NCI-H526 treated with DMSO at 0.1 percent for 48 hours (cell line): Measurements from ENCODE around the gene TUT1.

Experiments used
- DNase-seq: peaks from one replicate; lab custom pipeline; 2025; lab: John Stamatoyannopoulos, UW

TUT1 gene

DNA sequence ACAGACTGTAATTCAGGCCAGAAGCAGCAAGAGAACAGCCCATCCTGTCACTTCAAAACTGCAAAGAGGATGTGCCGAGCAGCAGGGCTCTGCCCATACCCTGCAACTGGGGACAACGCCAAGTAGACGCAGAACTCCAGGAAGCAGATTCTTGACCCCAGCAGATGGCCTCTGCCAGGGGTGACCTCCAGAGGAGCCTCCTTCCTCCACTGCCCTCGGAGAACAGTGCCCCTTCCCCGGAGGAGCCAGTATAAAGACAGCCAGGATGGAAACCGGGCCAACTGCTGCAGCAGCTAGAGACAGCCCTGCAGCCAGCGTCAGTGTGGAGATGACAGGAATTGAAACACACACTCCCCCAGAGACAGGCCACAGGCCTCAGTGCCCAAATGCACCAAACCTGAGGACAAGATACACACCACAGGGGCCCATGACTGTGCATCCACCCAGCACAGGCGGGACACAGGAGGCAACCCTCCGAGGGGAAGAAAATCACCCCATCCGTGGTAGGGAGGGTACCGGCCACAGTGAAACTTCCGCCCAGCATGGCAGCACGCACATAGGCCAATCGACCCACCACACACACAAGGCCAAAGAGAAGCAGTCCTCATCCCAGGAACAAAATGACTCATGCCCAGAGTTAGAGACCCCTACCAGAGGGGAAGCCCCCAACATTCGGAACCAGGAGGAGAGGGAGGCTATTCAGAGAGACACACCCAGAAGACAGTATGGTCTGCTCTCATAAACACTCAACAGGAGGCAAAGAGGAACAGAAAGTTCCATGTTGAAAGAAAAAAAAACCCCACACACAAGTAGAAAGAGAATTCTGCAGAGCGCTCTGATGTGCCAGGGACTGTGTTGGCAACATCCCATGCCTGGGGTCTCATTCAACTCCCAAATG, 50.3 kb downstream of the TUT1 start:
- no peak for DNase-seq

DNA sequence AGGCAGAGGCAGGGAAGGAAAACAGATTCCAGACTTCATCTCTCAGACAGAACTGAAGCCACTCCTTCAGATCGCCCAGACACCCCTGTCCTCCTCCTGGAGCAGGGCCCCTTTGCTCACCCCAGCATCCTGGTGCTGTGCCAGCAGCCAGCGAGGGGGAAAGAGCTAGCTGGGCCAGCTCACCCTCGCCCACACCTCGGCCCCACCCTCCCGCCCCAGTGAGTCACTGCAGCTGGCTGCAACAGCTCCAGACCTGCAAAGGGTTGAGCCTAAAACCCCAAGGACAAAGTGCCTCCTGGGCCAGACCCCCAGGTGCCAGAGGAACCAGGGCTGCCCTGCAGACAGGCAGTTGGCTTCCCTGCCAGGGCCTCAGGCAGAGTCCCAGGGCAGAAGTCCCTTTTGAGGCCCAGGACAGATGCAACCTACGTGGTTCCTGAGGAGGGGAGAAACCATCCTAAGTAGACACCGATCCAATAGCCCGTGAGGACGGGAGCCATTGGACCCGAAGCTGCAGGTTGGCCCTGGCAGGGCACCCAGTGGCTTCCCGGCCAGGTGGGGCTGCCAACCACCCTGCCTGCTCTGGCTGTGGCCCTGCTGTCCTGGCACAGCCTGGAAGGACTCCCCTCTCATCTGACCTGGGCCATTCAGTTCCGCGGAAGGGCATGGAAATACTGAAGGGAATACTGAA, 51.9 kb downstream of the TUT1 start:
- peak; percentile 48 for DNase-seq

GRCh38 chr11:62538470-62539237, 52.7 kb downstream of the TUT1 start:
- DNase-seq, result peak; percentile 48

DNA sequence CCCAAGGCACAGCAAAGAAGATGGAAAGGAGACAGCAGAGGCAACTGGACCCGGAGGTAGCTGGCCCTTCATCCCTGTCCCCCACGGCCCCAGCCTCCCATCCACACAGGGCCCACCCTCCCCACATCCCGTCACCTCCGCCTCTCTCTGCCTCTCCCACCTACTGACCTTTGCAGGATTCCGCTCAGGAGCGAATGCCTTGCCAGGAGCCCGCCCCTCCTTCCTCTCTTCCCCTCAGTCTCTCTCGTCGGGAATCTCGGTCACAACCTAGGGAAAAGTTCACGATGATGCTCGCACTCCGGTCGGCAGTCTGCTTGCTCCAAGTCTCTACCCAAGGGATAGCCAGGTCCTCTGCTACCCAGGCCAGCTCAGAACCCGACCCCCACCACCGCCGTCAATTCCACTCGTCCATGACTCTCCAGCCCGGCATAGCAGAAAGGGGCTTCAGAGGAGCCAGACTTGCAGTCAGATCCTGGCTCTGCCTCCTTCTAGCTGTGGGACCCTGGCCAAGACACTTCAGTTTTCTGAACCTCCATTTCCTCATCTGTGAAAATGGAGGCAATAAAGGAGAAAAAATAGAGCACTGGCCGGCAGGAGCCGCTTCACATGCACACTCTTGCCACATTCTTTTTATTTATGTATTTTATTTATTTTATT, 54.9 kb downstream of the TUT1 start:
- peak; percentile 53 for DNase-seq

GRCh38 chr11:62535802-62536201, 55.5 kb downstream of the TUT1 start:
- DNase-seq, result no peak

GRCh38 chr11:62534779-62535545, 56.4 kb downstream of the TUT1 start:
- no peak for DNase-seq

DNA sequence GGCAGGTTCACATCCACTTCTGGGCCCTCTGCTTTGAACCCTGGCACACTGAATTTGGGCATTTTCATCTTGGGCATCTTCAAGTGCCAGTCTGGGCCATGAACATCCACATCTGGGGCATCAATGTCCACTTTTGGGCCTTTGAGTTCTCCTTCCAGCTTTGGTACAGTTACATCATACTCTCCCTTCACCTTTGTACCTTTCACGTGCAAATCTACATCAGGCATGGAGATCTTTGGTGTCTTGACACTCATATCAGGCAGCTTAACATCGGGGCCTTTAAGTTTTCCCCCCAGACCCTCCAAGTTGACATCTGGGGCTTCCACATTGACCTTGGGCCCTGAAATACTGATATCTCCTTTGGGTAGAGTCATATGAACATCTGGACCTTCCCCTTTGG, 59.2 kb downstream of the TUT1 start:
- DNase-seq, result no peak
